Fibroblast of lung (primary cell): ENCODE data around the gene RASA3.

ENCODE experiments used
- EZH2 ChIP-seq: IDR thresholded peaks from 2 replicates; pipeline ENCODE4 v1.5.1; 2012; ENCODE audit warnings: low read length, control low read depth, mild to moderate bottlenecking; ENCODE audit errors: missing control alignments
- TF ChIP-seq, protein P1 (sequence below), 2 donors: IDR thresholded peaks in 1 of 2; conservative IDR thresholded peaks in 1 of 2; 1 replicate in 1 of 2; 2 replicates in 1 of 2; pipeline ENCODE4 v1.5.1; 2011 to 2012; ENCODE audit warnings: low read length in 2 of 2, control low read depth in 1 of 2, inconsistent platforms in 1 of 2, low read depth in 1 of 2, mild to moderate bottlenecking in 1 of 2

DNA sequence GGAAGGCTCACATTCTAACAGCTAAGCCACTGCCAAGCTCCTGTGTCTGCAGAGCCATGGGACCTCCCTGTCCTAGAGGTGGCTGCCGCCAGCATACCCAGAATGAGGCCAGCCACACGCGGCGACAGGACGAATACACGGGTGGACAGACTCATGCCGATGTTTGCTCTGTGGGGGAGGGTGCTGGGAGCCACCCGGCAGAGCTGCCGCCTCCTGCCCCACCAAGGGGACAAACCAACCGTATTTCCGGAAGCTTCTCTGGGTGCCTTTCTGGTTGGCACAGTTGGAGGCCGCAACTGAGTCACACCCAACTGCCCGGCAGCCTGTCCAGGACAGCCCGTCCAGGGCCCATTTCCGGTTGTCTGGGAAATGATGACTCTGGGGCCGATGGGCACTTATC, 178.9 kb downstream of the RASA3 start:
- TF ChIP-seq, protein P1, sequence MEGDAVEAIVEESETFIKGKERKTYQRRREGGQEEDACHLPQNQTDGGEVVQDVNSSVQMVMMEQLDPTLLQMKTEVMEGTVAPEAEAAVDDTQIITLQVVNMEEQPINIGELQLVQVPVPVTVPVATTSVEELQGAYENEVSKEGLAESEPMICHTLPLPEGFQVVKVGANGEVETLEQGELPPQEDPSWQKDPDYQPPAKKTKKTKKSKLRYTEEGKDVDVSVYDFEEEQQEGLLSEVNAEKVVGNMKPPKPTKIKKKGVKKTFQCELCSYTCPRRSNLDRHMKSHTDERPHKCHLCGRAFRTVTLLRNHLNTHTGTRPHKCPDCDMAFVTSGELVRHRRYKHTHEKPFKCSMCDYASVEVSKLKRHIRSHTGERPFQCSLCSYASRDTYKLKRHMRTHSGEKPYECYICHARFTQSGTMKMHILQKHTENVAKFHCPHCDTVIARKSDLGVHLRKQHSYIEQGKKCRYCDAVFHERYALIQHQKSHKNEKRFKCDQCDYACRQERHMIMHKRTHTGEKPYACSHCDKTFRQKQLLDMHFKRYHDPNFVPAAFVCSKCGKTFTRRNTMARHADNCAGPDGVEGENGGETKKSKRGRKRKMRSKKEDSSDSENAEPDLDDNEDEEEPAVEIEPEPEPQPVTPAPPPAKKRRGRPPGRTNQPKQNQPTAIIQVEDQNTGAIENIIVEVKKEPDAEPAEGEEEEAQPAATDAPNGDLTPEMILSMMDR (conservative IDR thresholded peaks at IDR 0.05 in 1 of 2, IDR thresholded peaks at IDR 0.05 in 1 of 2; ENCODE audit: low read depth in 1 of 2, low read length in 2 of 2) = no peak
- TF ChIP-seq EZH2 = no peak
